ENCODE results near the gene CIITA.
A peak's percentile ranks its signal among the peaks of the same experiment; 100 is the strongest.
"Not testable (repeated sequence)": the region's sequence is repeated elsewhere in the genome, so short reads cannot be mapped to it uniquely, and the experiment has no call there.

The CIITA gene

DNA sequence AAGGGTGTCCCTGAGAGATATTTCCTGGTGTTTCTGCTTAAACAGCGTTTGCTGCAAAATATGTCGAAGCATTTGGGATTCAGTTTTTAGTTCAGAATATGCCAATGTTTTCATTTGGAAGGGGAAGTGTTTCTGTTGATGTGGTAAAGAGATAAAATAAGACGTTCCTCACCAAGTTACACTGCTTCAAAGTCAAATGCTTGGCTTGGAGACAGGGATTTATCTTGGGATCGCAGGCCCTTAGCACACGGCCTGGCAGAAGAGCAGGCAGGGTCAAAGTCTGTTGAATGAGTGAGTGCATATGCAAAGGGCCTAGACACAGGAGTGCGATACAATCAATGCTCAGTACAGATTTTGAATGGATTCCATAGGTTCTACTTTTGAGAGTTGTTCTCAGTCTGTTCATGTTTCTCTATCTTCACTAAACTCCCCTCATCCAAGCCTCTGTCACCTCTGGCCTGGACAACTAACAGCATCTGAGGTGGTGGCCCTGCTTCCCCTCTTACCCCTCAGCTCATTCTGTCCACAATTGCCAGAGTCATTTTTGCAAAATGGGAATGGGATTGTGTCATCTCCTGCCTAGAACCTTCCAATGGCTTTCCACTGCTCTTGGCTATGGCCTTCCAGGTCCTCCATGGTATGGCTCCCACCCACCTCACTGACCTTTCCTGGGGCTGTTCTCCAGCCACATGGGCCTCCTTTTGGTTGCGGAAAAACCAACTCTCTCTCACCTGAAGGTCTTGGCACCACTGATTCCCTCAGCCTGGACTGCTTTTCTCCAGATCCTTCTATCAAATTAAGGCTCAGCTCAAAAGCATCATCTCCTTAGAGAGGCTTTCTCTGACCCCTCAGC is 62.0 kb downstream of the CIITA start:
- peak; percentile 10 for DNase-seq

DNA sequence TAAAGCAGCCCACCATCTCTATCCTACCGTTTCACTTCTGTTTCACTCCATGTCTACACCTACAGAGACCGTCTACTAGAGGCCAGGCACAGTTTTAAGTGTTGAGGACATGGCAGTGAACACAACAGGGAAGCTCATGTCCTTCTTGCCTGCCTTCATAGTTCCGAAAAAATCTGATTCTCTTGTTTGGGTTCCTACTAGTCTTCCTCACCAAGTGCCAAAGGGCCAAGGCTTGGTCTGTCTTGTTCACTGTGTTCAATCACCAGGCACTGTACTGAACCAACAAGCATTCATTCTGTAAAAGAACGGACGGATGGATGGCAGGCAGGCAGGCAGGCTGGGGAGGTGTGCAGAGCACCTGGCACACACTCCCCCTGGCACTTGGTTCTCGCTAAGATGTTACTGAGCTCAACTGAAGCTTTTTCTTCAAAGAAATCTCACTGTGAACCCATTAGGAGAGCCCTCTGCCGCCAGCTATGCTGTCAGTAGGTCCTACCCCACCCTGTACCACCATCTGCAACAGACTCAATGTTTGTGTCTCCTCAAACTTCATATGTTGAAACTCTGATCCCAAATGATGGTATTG is 62.7 kb downstream of the CIITA start:
- DNase-seq, result no peak

GRCh38 chr16:10940501-10941079 is 63.6 kb downstream of the CIITA start:
- DNase-seq, result no peak

DNA sequence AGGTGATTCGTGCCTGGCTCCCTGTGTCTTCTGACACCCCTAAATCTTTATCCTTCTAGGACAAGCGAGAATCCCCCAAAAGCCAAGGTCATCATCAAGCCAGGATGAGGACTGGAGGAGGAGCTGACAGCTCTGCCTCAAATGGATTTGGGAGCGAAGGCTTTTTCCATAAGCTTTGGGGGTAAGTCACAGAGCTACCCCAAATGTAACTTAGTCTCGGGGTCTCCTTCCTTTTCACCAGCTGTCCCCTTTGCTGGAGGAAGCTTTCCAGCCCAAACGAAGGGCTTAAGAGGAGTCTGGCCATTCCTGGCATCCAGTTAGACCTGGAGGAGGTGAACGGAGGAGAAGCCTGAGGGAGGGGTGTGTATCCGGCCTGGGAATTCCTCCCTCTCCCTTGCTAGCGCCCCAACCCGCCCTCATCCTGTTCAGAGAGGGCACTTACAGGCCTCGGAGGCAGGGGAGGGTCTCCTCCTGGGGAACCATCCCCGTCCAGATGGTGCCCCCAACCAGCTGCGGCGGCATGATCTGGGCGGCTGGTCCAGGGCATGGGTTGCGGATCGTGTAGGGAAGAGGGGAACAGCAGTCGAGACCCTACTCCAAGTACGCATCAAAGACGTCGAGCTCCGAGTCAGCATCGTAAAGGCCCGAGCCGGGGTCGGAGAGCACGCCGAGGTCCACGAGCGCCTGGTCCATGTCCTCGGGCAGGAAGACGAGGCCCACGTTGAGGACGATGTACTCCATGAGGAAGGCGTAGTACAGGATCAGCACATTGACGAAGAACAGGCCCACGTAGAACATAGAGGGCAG is 64.3 kb downstream of the CIITA start:
- no peak for DNase-seq

GRCh38 chr16:10941935-10942351 is 64.9 kb downstream of the CIITA start:
- DNase-seq, result not testable (repeated sequence)

GRCh38 chr16:10942352-10943063 is 65.5 kb downstream of the CIITA start, which contains the start of gene DEXI:
TSS of gene DEXI (minus strand) at chr16:10942468. CDS start at chr16:10942005, 463 bp downstream.
- DNase-seq, result peak; percentile 91

GRCh38 chr16:10943064-10943353 is 66.0 kb downstream of the CIITA start:
- no peak for DNase-seq

GRCh38 chr16:10944249-10945064 is 67.5 kb downstream of the CIITA start, which contains the start of gene CLEC16A:
TSS of gene CLEC16A (plus strand) at chr16:10944564. CDS start at chr16:10944718, 154 bp downstream.
- DNase-seq, result peak; percentile 96

- DNase-seq, result no peak
Measured at GRCh38 chr16:10945065-10945787, 68.2 kb downstream of the CIITA start.

GRCh38 chr16:10946308-10946707 is 69.3 kb downstream of the CIITA start:
- no peak for DNase-seq

- DNase-seq, result no peak
Measured at GRCh38 chr16:10947211-10947787, 70.3 kb downstream of the CIITA start.

- no peak for DNase-seq
Measured at GRCh38 chr16:10949424-10949970, 72.5 kb downstream of the CIITA start.

- no peak for DNase-seq
Measured at GRCh38 chr16:10950393-10950792, 73.4 kb downstream of the CIITA start.

- DNase-seq, result no peak
Measured at GRCh38 chr16:10951026-10951425, 74.0 kb downstream of the CIITA start.

GRCh38 chr16:10954903-10955302 is 77.9 kb downstream of the CIITA start:
- no peak for DNase-seq

DNA sequence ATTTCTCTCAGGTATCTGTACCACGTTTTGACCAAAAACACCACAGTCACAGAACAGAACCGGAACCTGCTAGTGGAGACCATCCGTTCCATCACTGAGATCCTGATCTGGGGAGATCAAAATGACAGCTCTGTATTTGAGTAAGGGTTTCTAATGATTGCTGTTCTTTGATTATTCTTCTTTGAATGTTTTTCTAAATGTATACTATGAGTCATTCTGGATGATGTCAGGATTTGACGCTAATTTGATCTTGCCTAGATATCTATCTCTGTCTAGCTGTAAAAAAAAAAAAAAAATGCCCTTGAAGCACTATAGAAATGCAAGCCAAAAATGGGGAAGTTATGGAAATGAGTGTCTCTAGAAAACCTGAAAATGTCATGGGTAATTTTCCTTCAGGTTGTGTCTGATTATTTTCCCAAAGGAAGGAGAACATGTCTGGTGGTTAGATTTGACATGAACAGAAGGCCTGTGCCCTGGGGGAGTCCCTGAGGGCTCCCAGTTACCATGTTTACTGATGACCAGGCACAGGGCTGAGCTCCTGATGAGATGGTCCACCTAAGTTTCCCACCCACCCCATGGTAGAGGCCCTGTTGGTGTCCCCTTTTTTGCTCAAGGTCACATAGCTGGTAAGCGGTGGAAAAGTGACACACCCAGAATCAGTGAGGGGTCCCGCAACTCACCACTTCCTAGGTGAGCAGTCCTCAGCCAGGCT is 80.9 kb downstream of the CIITA start:
- DNase-seq, result no peak

- no peak for DNase-seq
Measured at GRCh38 chr16:10959161-10959560, 82.2 kb downstream of the CIITA start.

DNA sequence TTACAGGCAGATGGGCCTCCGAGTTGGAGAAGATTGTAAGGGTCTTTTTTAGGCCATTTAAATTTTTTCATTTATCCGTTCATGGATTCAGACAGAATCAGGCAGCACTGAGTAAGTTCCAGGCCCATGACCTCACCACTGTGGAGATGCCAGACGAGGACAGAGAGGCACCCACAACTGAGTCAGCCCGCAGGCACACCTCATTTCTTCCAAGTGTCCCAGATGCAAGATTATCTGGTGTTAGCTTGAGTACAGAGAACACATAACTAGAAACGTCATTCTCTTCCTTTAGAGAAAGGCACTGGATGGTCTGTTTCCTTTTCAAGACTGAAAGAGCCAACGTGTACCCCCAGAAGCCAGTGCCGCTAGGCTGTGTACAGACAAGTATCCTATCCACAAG is 84.2 kb downstream of the CIITA start:
- DNase-seq, result no peak

Measured in NCI-H526 treated with DMSO at 0.1 percent for 48 hours (cell line).